Measurements from ENCODE around the gene UNC13B.
A peak's percentile ranks its signal among the peaks of the same experiment; 100 is the strongest.
"Not testable (repeated sequence)": the region's sequence is repeated elsewhere in the genome, so short reads cannot be mapped to it uniquely, and the experiment has no call there.

Gene UNC13B

GRCh38 chr9:35229066-35229778, 67.4 kb downstream of the UNC13B start:
- DNase-seq: no peak

GRCh38 chr9:35229779-35230143, 68.0 kb downstream of the UNC13B start:
- no peak for DNase-seq

- no peak for DNase-seq
Measured at GRCh38 chr9:35232867-35233544, 71.2 kb downstream of the UNC13B start.

- no peak for DNase-seq
Measured at GRCh38 chr9:35236692-35237091, 74.9 kb downstream of the UNC13B start.

GRCh38 chr9:35237311-35237710, 75.5 kb downstream of the UNC13B start:
- no peak for DNase-seq

DNA sequence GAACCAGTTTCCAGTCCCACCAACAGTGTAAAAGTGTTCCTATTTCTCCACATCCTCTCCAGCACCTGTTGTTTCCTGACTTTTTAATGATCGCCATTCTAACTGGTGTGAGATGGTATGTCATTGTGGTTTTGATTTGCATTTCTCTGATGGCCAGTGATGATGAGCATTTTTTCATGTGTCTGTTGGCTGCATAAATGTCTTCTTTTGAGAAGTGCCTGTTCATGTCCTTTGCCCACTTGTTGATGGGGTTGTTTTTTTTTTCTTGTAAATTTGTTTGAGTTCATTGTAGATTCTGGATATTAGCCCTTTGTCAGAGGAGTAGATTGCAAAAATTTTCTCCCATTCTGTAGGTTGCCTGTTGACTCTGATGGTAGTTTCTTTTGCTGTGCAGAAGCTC, 84.1 kb downstream of the UNC13B start:
- not testable (repeated sequence) for DNase-seq

- no peak for DNase-seq
Measured at GRCh38 chr9:35253075-35253474, 91.3 kb downstream of the UNC13B start.

DNA sequence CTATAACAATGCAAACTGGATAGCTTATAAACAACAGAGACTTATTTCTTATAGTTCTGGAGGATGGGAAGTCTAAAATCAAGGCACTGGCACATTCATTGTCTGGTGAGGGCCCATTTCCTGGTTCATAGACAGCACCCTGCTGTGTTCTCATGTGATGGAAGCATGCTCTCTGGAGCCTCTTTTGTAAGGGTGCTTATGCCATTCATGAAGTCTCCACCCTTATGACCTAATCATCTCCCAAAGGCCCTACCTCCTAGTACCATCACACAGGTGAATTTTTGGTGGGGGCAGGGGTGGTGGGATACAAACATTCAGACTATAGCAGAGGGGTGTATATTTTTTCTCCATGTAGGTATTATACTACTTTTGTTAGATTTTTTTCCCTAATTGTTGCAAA, 92.4 kb downstream of the UNC13B start:
- no peak for DNase-seq

GRCh38 chr9:35254984-35255857, 93.4 kb downstream of the UNC13B start:
- DNase-seq: no peak

GRCh38 chr9:35257986-35258659, 96.3 kb downstream of the UNC13B start:
- no peak for DNase-seq

DNA sequence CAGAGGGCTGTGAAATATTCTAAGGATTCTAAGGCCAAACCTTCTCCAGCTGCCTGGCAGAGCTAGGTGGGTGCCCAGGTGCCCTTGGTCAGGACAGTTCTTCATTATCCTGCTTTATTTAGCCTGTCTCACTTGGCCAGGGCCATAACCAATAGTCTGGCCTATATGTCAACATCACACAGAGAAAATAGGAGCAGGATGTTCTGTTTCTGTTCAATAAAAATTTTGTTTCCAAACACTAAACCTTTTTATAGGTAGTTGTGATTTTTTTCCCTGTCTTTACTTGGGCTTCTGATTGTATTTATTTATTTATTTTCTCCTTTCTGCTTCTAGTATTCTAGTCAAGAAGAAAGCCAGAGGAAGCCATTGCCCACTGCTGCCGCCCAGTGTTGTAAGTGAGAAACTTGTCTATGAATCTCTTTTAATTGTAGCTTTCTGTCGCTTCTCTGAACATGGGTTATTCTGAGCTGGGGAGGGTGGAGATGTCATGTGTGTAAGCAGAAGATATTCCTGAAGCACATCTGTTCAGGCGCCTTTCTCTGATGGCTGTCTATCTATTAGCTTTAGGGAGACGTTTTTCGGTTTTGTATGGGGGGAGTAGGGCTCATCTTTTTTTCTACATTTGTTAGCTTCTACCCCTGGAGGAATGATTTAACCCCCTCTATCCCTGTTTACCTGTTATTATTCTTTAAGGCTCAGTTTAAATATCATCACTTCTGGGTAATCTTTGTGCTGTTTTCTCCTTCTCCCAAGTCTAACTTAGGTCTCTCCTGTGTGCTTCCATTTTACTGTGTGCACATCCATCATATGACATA, 97.1 kb downstream of the UNC13B start:
- DNase-seq: peak; percentile 75

DNA sequence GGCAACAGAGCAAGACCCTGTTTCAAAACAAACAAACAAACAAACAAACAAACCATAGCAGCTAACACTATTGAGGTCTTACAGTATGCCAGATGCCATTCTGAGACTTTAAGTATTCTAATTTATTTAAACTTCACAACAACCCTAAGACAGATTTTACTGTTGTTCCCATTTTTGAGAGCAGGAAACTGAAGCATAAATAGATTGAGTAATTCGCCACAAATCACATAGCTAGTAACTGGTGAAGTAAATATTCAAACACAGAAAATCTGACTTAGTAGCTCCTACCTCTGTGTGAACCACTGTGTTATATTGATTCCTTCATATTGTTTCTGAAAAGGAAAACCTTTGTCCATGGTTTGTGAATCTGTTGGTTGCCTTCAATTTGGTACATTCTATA, 98.4 kb downstream of the UNC13B start:
- no peak for DNase-seq

DNA sequence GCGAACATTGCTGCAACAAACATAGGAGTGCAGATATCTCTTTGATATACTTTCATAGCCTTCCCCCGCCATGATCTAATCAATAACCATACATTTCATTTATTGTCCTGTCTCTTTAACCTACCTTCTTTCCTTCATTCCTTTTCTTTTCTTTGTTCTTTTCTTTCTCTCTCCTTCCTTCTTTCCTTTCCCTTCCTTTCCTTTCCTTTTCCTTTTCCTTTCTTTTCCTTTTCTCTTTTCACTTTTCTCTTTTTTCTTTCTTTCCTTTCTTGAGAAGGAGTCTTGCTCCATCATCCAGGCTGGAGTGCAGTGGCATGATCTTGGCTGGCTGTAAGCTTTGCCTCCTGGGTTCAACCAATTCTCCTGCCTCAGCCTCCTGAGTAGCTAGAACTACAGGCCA, 100.3 kb downstream of the UNC13B start:
- DNase-seq: no peak

DNA sequence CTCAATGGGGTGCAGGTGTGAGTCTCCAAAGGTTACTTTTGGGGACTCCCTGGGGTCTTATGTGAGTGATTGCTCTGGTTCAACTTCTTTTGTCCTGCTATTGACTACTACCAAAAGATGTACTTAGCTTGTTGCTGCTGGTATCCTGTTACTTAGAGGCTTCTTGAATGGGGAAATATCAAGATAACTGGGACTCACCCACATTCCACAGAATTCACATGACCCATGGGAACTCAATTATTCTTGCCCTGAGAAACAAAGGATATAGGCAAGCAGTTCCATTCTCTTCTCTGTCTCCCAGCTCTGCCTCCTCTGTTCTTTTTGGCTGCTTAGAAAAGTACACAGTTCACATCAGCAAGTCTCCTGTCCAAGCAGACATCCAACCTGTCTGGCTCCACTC, 105.9 kb downstream of the UNC13B start:
- no peak for DNase-seq

DNA sequence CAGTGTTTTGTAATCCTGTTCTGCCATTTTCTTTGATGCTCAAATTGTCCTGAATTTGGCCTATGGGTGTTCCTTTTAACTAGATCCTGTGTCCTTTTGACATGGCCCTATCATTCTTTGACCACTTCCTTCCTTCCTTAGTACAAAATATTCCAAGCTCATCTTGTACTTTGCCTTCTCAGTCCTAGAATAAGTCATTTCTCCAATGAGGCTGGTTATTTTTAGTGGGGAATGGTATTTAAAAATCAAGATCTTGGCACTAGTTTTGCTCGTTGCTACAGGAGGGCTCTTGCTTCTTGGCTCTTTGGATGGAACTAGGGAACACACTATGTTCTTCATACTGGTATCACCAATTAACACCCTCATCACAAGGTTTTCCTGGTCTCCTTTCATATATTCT, 108.1 kb downstream of the UNC13B start:
- DNase-seq: no peak

- no peak for DNase-seq
Measured at GRCh38 chr9:35271637-35272036, 109.8 kb downstream of the UNC13B start.

- peak; percentile 57 for DNase-seq
Measured at GRCh38 chr9:35272989-35273388, 111.2 kb downstream of the UNC13B start.

GRCh38 chr9:35273591-35273990, 111.8 kb downstream of the UNC13B start:
- no peak for DNase-seq

GRCh38 chr9:35274993-35275392, 113.2 kb downstream of the UNC13B start:
- DNase-seq: no peak

DNA sequence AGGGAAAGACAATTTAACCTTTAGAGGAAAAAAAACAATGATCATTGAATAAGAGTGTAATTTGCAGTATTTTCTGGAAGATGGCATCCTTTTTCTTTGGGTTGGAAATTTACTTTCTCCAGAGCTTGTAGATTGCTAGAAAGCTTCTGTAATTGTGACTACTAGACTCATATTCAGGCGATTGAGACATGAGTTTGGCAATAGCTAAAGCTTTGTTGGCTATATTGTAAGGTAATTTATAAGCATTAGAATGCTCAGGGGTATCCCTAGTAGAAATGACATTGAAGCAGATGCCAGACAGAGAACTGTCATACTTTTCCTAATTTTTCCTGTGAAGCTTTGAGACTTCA, 115.3 kb downstream of the UNC13B start:
- no peak for DNase-seq

GRCh38 chr9:35277628-35278359, 116.0 kb downstream of the UNC13B start:
- DNase-seq: peak; percentile 64

DNA sequence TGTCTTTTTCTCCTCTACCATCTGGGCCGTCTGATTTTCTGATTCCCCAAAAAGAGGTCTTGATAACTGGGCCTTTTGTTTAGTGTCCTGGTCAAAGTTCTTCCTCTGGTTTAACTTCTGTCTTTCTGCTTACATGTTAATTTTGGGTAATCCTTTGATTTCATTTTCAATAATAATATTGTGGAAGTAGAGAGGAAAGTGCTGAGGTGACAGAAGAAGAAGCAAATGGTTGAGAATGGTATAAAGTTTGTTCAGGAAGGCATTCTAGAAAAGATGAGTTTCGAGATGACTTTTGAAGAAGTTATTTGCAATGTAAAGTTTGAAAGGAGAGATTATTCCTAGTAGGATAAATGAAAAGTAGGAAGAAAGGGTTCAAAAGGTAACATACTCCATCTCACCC, 118.1 kb downstream of the UNC13B start:
- DNase-seq: no peak
